GM19240 (cell line): ENCODE measurements around the gene ZNF738.
"Not testable (repeated sequence)": the region's sequence is repeated elsewhere in the genome, so short reads cannot be mapped to it uniquely, and the experiment has no call there.

Experiments used
- DNase-seq: peaks from one replicate; pipeline ENCODE4 v3.0.0; 2011; ENCODE audit warnings: low spot score; ENCODE audit not compliant: insufficient read length

ZNF738 gene

GRCh38 chr19:21358768-21359451 lies at the start of gene ZNF738:
ZNF738 (plus strand) TSS chr19:21359000; CDS start chr19:21359141, 141 bp downstream.
- DNase-seq, result peak; percentile 73

- DNase-seq, result not testable (repeated sequence)
Measured at GRCh38 chr19:21312807-21313206, 46.0 kb upstream of the ZNF738 start.

- no peak for DNase-seq
Measured at GRCh38 chr19:21314676-21315075, 44.1 kb upstream of the ZNF738 start.

GRCh38 chr19:21317821-21318220 lies 41.0 kb upstream of the ZNF738 start:
- DNase-seq, result no peak

GRCh38 chr19:21321134-21321533 lies 37.7 kb upstream of the ZNF738 start:
- no peak for DNase-seq

GRCh38 chr19:21321996-21322395 lies 36.8 kb upstream of the ZNF738 start:
- DNase-seq, result no peak

- DNase-seq, result no peak
Measured at GRCh38 chr19:21322528-21322927, 36.3 kb upstream of the ZNF738 start.

GRCh38 chr19:21323000-21323399 lies 35.8 kb upstream of the ZNF738 start:
- no peak for DNase-seq

- DNase-seq, result no peak
Measured at GRCh38 chr19:21326169-21326568, 32.6 kb upstream of the ZNF738 start.

- DNase-seq, result no peak
Measured at GRCh38 chr19:21328406-21328805, 30.4 kb upstream of the ZNF738 start.

- DNase-seq, result peak; percentile 39
Measured at GRCh38 chr19:21328885-21329605, 29.8 kb upstream of the ZNF738 start, which contains the start of gene ZNF708. ZNF708 (minus strand) TSS chr19:21329410; CDS start chr19:21329212, 198 bp downstream.

GRCh38 chr19:21335721-21336120 lies 23.1 kb upstream of the ZNF738 start:
- no peak for DNase-seq

- not testable (repeated sequence) for DNase-seq
Measured at GRCh38 chr19:21344841-21345240, 14.0 kb upstream of the ZNF738 start.

GRCh38 chr19:21352830-21353229 lies 6.0 kb upstream of the ZNF738 start:
- no peak for DNase-seq

GRCh38 chr19:21362291-21362690 lies 3.5 kb downstream of the ZNF738 start:
- no peak for DNase-seq

GRCh38 chr19:21383980-21384582 lies 25.3 kb downstream of the ZNF738 start:
- no peak for DNase-seq

- DNase-seq, result no peak
Measured at GRCh38 chr19:21396121-21396520, 37.3 kb downstream of the ZNF738 start.

- peak; percentile 25 for DNase-seq
Measured at GRCh38 chr19:21396893-21397572, 38.2 kb downstream of the ZNF738 start, which contains the start of gene ZNF493. ZNF493 (plus strand) TSS chr19:21397133; CDS start chr19:21397238, 105 bp downstream.

- no peak for DNase-seq
Measured at GRCh38 chr19:21398851-21399250, 40.1 kb downstream of the ZNF738 start.

GRCh38 chr19:21402303-21402985 lies 43.6 kb downstream of the ZNF738 start:
- DNase-seq, result no peak

GRCh38 chr19:21410166-21410565 lies 51.4 kb downstream of the ZNF738 start:
- DNase-seq, result no peak
